ENCODE measurements around the gene FBXW2. TPM values are rescaled to one million over a fixed set of nuclear protein-coding genes. Genes with fewer than 3 reads are reported as not detected.

Gene FBXW2
- total RNA-seq, 1 donor from 2014 or later: 58.4 TPM

DNA sequence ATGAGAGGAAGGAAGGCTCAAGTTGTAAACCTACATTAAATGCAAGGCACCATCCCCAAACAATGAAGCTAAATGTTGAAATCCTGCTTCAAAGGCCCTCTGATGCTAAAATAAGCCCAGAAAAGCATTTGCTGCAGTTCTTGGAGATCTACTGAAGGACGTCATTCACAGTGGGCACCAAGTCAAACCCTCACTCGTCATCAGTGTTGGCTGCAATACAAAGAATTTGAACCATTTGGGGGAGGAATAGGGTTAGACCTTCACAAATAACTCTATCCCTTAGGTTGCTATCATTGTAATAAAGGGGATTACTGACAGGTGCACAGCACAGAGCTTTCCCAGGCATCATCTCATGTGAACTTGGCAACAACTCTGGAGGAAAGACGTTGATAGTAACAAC lies 69.7 kb downstream of the FBXW2 start:
- TF ChIP-seq, protein P1, sequence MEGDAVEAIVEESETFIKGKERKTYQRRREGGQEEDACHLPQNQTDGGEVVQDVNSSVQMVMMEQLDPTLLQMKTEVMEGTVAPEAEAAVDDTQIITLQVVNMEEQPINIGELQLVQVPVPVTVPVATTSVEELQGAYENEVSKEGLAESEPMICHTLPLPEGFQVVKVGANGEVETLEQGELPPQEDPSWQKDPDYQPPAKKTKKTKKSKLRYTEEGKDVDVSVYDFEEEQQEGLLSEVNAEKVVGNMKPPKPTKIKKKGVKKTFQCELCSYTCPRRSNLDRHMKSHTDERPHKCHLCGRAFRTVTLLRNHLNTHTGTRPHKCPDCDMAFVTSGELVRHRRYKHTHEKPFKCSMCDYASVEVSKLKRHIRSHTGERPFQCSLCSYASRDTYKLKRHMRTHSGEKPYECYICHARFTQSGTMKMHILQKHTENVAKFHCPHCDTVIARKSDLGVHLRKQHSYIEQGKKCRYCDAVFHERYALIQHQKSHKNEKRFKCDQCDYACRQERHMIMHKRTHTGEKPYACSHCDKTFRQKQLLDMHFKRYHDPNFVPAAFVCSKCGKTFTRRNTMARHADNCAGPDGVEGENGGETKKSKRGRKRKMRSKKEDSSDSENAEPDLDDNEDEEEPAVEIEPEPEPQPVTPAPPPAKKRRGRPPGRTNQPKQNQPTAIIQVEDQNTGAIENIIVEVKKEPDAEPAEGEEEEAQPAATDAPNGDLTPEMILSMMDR (IDR thresholded peaks at IDR 0.05; ENCODE audit: unreplicated experiment): no peak
- Mint-ChIP-seq H3K36me3 (ENCODE audit: low read depth, unreplicated experiment) (no peaks in the 10 kb centered on the region), H3K9me3 (ENCODE audit: unreplicated experiment) (no peaks in the 10 kb centered on the region), H3K4me3 (ENCODE audit: unreplicated experiment) (no peak overlapping the region), H3K4me1 (ENCODE audit: unreplicated experiment) (no peaks in the 10 kb centered on the region), H3K27me3 (ENCODE audit: unreplicated experiment) (no peaks in the 10 kb centered on the region), H3K27ac (ENCODE audit: unreplicated experiment) (no peak overlapping the region)
- DNase-seq (ENCODE audit: low spot score): no peak

DNA sequence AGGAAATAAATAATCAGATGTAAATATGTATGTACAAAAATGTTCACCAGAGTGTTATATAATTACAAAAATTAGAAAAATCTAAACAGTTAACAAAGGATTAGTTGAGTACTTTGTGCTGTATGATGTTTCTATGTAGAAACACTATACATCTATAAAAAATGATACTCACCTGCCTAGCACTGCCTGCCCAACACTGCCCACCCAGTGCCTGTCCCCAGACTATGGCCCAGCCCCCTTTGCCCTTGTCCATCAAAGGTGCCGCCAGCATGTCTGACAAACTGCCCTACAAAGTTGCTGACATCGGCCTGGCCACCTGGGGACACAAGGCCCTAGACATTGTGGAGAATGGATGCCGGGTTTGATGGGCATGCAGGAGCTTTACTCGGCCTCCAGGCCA lies 72.8 kb downstream of the FBXW2 start:
- TF ChIP-seq, protein P1 (IDR thresholded peaks at IDR 0.05; ENCODE audit: unreplicated experiment): no peak
- no peaks in the 10 kb centered on the region for H3K9me3 Mint-ChIP-seq (ENCODE audit: unreplicated experiment)
- no peak overlapping the region for H3K27ac Mint-ChIP-seq (ENCODE audit: unreplicated experiment)
- H3K36me3 Mint-ChIP-seq (ENCODE audit: low read depth, unreplicated experiment): no peaks in the 10 kb centered on the region
- H3K4me3 Mint-ChIP-seq (ENCODE audit: unreplicated experiment): no peak overlapping the region
- no peaks in the 10 kb centered on the region for H3K4me1 Mint-ChIP-seq (ENCODE audit: unreplicated experiment)
- no peak for DNase-seq (ENCODE audit: low spot score)
- H3K27me3 Mint-ChIP-seq (ENCODE audit: unreplicated experiment): peaks cover 3% of the 10 kb centered on the region

DNA sequence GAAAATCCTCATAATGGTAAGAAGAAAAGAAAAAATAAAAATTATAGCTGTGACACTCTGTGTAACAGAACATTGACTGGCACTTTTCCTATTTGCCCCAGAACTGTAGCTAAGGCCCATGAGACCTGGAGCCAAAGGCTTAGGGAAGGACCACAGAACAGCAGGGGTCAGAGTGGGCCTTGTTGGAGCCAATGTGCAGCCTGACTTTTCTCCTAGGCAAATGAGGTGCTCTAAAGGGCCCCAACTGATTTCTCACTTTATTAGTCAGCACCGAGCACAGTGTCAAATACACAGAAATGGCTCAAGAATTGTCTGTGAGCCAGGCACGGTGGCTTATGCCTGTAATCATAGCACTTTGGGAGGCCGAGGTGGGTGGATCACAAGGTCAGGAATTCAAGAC lies 74.9 kb downstream of the FBXW2 start:
- no peaks in the 10 kb centered on the region for H3K4me1 Mint-ChIP-seq (ENCODE audit: unreplicated experiment)
- TF ChIP-seq, protein P1 (IDR thresholded peaks at IDR 0.05; ENCODE audit: unreplicated experiment): no peak
- H3K27me3 Mint-ChIP-seq (ENCODE audit: unreplicated experiment): peaks cover 3% of the 10 kb centered on the region
- no peak overlapping the region for H3K4me3 Mint-ChIP-seq (ENCODE audit: unreplicated experiment)
- H3K36me3 Mint-ChIP-seq (ENCODE audit: low read depth, unreplicated experiment): no peaks in the 10 kb centered on the region
- no peaks in the 10 kb centered on the region for H3K9me3 Mint-ChIP-seq (ENCODE audit: unreplicated experiment)
- no peak for DNase-seq (ENCODE audit: low spot score)
- H3K27ac Mint-ChIP-seq (ENCODE audit: unreplicated experiment): no peak overlapping the region

DNA sequence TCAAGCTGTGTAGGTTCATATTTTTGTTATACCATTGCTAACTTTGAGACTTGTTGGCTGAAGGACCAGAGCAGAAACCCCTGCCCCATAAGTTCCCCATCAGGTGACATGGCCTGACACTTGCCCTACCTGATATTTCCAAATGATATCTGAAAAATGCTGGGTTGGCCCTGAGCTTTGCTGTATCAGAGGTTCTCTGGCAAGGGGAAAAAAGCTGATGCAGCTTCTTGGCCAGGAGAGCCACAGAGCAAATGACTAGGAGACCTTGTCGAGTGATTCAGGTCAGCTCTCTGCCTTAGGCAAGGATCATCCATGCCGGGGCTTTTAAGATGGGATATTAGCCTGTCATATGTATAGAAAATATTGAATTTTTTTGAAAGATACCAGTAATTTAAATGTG lies 76.0 kb downstream of the FBXW2 start:
- no peak overlapping the region for H3K27ac Mint-ChIP-seq (ENCODE audit: unreplicated experiment)
- H3K4me1 Mint-ChIP-seq (ENCODE audit: unreplicated experiment): peaks cover 3% of the 10 kb centered on the region
- H3K27me3 Mint-ChIP-seq (ENCODE audit: unreplicated experiment): peaks cover 3% of the 10 kb centered on the region
- TF ChIP-seq, protein P1 (IDR thresholded peaks at IDR 0.05; ENCODE audit: unreplicated experiment): no peak
- no peaks in the 10 kb centered on the region for H3K36me3 Mint-ChIP-seq (ENCODE audit: low read depth, unreplicated experiment)
- DNase-seq (ENCODE audit: low spot score): no peak
- H3K9me3 Mint-ChIP-seq (ENCODE audit: unreplicated experiment): no peaks in the 10 kb centered on the region
- no peak overlapping the region for H3K4me3 Mint-ChIP-seq (ENCODE audit: unreplicated experiment)

DNA sequence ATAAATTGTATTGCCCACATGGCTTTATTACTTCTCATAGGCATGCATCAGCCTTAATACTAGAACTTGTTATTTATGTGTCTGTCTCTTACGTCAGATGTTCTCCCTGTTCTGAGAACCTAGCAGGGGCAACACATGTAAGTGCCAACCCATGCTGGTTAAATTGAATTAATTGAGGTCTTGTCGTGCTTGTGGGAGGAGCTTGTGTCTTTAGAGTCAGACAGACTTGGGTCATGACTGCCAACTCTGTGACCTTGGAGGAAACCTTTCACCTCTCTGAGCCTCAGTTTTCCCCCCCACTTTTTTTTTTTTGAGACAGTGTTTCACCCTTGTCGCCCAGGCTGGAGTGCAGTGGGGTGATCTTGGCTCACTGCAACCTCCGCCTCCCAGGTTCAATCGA lies 76.7 kb downstream of the FBXW2 start:
- H3K4me1 Mint-ChIP-seq (ENCODE audit: unreplicated experiment): peaks cover 3% of the 10 kb centered on the region
- no peak overlapping the region for H3K4me3 Mint-ChIP-seq (ENCODE audit: unreplicated experiment)
- H3K27ac Mint-ChIP-seq (ENCODE audit: unreplicated experiment): no peak overlapping the region

More for the DNA sequence above, 76.7 kb downstream of the FBXW2 start:
- DNase-seq (ENCODE audit: low spot score): no peak
- TF ChIP-seq, protein P1 (IDR thresholded peaks at IDR 0.05; ENCODE audit: unreplicated experiment): no peak
- no peaks in the 10 kb centered on the region for H3K9me3 Mint-ChIP-seq (ENCODE audit: unreplicated experiment)
- H3K27me3 Mint-ChIP-seq (ENCODE audit: unreplicated experiment): peaks cover 3% of the 10 kb centered on the region
- H3K36me3 Mint-ChIP-seq (ENCODE audit: low read depth, unreplicated experiment): no peaks in the 10 kb centered on the region

All from endothelial cell (in vitro differentiated cells).